HG02885 (cell line): ENCODE data around the gene ARHGDIG.

Experiments
- ATAC-seq: cut with Tn5 transposase; IDR thresholded peaks from one replicate; pipeline ENCODE4 v1.9.1; 2021; ENCODE audit warnings: mild to moderate bottlenecking; ENCODE audit not compliant: unreplicated experiment, poor library complexity

ARHGDIG gene

DNA sequence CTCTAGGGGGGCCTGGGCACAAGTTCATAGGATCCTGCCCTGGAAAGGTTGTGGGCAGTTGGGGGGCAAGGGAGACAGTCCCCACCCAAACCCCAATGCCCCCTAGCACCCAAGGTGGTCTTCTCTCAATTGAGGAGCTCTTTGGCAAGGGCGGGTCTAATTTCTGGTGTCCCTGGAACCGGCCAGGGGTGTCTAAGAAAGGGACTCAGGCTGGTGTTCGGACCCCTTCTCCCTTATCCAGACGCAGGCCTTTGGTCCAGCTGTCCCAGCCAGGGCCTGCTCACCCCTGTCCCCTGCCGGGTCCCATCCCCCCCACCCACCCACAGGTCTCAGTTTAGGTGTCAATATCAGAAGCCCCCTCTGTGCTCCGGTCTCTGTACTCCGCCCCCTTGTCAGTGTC, 860 bp upstream of the ARHGDIG start:
- no peak for ATAC-seq

DNA sequence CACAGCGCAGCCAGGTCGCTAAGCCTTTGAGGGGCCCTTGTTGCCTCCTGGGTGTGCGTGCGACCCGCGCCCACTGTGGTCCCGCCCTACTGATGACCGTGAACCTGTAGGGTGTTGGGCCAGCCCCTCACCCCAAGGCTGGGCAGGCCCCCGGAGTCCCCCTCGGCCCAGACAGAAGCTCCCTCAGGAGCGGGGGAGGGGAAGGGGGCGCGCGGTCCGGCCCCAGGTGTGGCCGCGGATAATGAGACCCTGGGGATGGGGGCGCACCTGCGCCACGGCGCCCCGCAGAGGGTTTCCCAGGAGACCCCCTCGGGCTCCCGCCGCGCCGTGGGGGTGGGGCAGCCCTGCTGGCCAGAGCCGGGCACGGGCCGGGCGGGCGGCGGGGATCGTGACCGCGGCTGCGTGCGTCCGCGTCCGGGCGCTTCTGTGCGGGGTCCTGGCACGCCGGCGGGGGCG, 358 bp upstream of the ARHGDIG start:
- ATAC-seq, result no peak

GRCh38 chr16:280991-281659, 734 bp downstream of the ARHGDIG start:
- no peak for ATAC-seq

GRCh38 chr16:281660-282255, 1.4 kb downstream of the ARHGDIG start:
- no peak for ATAC-seq

- no peak for ATAC-seq
These were observed 2.1 kb downstream of the ARHGDIG start for GRCh38 chr16:282491-282890.

GRCh38 chr16:283033-283805, 2.8 kb downstream of the ARHGDIG start, which contains the start of gene PDIA2:
PDIA2 (plus strand) TSS chr16:283164; CDS start chr16:283170, 6 bp downstream.
- no peak for ATAC-seq

DNA sequence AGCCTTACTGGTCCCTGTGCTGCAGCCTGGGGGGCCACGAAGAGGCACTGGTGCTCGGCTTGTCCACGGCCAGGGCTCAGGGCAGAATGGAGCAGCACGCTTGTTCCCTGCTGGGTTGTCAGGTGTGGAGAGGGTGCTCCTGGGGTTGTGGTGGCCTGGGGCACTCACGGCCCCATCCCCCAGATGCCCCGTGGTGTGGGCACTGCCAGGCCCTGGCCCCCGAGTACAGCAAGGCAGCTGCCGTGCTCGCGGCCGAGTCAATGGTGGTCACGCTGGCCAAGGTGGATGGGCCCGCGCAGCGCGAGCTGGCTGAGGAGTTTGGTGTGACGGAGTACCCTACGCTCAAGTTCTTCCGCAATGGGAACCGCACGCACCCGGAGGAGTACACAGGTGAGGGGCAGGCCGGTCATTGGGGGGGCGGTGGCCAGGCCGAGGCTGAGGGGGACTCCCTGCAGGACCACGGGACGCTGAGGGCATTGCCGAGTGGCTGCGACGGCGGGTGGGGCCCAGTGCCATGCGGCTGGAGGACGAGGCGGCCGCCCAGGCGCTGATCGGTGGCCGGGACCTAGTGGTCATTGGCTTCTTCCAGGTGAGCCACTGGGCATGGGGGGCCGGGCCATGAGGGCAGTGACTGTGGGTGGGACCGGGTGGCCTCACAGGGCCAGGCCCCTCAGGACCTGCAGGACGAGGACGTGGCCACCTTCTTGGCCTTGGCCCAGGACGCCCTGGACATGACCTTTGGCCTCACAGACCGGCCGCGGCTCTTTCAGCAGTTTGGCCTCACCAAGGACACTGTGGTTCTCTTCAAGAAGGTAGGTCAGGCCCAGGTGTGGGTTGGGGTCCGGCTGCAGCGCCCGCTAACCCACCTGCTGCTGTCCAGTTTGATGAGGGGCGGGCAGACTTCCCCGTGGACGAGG, 4.1 kb downstream of the ARHGDIG start:
- no peak for ATAC-seq

DNA sequence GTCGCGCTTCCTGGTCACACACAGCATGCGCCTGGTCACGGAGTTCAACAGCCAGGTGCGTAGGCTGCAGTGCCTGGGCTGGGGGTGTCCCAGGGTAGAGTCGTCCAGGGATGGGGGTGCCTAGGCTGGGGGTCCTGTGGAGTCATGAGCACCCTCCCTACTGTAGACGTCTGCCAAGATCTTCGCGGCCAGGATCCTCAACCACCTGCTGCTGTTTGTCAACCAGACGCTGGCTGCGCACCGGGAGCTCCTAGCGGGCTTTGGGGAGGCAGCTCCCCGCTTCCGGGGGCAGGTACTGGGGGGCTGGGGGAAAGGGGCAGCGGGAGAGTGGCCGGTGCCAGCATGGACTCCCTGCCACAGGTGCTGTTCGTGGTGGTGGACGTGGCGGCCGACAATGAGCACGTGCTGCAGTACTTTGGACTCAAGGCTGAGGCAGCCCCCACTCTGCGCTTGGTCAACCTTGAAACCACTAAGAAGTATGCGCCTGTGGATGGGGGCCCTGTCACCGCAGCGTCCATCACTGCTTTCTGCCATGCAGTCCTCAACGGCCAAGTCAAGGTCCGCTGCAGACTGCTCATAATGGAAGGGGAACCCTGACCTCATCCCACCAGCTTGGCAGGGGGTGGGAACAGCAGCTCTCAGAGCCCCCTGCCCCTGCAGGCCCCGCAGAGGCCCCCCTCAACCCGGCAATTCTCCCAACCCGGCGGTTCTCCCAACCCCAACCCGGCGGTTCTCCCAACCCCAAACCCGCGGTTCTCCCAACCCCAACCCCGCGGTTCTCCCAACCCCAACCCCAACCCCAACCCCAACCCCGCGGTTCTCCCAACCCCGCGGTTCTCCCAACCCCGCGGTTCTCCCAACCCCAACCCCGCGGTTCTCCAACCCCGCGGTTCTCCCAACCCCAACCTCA, 5.0 kb downstream of the ARHGDIG start:
- no peak for ATAC-seq

GRCh38 chr16:286491-287297, 6.3 kb downstream of the ARHGDIG start:
- no peak for ATAC-seq

DNA sequence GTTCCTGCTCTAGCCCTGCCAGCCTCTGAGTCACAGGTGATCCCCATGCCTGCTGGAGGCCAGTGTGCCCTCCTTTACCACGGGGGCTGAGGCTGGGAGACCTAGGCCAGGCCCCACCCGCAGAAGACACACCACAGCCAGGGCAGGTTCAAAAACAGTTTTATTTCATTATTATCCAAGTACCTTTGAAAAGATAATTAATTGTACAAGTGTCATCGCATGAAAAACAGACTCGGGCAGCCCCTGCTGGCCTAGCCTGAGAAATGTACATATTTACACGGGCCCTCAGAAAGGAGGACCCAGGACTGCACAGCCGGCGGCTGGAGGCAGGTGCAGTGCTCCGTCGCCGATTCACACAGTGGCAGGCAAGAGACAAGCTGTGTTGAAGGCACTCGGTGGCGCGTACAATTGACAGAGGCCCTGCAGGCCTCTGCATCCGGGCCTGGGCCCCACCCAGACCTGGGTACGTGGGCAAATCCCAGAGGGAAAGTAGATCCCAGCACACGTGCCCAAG, 7.0 kb downstream of the ARHGDIG start:
- ATAC-seq, result no peak

GRCh38 chr16:287981-288920, 7.9 kb downstream of the ARHGDIG start:
- no peak for ATAC-seq

DNA sequence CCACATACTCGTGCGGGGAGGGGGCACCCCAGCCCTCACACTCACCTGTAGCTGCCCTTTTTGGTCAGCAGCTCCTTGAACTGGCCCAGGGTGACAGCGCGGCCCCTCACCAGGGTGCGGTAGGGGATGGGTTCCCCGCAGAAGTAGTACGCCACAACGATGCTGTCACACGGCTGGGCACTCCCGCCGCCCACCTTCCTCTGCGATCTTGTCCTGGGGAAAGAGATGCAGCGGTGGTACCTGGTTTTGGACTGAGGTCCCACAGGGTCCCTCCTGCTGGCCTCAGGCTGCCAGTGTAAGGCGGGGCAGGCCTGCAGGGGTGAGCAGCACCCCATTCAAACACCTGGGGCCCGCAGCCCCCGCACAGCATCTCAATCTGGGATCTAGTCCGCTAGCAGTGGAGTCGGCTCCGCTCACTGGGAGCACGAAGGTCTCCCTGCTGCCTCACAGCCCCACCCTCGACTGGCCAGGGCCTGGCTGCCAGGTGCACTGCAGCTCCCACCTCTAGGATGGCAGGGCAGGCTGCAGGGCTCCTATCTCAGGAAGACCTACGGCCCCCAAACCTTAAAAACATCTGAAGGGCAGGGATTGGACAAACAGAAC, 9.1 kb downstream of the ARHGDIG start:
- no peak for ATAC-seq

DNA sequence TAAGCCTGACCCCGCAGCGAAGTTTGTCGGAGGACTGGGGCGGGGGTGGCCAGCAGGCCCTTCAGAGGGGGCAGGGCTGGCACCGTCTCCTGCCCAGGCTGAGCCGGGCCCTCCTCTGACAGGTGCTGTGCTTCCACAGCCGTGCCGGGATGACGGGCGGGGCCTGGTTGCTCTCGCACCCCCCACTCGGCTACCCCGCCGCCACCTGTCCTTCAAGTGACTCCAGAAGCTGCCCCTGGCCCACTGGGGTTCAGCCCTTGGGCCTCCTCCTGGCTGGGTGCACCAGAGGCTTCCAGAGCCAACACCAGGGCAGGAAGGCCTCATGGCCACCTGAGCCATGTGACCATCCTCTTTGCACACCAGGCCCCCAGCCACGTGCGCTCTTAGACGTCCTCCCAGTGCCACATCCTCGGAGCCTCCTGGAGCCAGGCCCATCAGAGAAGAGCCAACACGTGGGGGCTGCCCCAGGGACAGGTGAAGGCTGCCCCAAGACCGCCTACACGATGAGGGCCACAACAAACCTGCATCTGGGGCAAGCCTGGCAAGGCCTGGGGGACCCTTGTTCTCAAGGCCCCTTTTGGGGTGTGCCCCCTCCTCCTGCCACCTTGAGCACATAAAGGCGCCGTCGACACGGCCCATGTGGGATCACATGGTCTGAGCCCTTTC, 9.8 kb downstream of the ARHGDIG start:
- no peak for ATAC-seq

DNA sequence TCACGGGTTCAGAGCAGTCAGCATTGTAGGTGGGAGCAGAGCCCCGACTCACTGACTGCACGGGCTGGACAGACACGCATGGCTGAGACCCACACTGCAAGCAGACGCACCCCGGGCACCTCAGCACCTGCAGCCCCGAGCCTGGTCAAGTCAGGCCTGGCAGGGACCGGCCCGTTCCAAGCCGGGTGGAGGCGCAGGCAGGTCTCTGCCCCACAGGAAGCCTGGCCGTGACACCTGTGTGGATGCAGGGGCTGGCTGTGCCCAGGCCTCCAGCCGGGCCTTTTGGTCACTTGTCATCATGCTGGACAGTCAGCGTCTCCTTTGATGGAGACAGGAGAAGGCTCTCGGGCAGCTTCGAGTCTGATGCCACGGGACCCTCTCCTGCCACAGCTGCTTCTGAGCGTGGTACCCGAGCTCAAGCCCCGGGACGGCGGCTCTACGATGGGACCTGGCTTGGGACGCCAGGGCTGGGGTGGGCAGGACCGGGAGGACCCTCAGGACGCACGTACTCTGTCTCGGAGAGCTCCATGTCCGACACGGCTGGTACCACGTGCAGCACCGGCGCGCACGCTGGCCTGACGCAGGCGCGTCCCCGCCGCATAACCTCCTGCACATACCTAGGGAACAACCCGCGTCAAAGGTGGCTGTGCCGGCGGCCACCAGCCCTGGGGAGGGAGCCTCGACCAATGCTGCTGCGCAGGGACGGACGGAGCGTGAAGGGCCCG, 10.5 kb downstream of the ARHGDIG start:
- ATAC-seq, result no peak

DNA sequence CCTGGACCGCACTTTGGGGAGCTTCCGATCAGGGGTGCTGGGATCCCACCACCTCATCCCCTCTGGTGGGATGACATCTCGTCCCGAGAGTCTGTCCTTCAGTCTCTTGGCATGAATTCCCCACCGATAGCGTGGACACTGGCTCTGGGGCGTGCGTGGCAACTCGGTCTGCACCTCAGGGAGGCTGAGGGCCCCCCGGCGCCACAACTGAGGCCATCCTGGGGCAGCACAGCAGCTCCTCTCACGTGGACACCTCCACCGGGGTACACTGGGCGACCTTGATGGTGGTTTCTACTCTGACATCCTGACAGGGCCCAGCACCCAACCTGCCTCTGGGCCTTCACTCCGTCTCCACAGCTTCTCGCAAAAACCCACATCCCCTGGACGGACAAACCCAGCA, 11.1 kb downstream of the ARHGDIG start:
- no peak for ATAC-seq
